ENCODE results near the gene DTNB. TPM values are rescaled to one million over a fixed set of nuclear protein-coding genes. Genes with fewer than 3 reads are reported as not detected.

DTNB gene
- total RNA-seq, 4 donors from 2014 or later = 0.70 to 23.1 (median 6.1) TPM

DNA sequence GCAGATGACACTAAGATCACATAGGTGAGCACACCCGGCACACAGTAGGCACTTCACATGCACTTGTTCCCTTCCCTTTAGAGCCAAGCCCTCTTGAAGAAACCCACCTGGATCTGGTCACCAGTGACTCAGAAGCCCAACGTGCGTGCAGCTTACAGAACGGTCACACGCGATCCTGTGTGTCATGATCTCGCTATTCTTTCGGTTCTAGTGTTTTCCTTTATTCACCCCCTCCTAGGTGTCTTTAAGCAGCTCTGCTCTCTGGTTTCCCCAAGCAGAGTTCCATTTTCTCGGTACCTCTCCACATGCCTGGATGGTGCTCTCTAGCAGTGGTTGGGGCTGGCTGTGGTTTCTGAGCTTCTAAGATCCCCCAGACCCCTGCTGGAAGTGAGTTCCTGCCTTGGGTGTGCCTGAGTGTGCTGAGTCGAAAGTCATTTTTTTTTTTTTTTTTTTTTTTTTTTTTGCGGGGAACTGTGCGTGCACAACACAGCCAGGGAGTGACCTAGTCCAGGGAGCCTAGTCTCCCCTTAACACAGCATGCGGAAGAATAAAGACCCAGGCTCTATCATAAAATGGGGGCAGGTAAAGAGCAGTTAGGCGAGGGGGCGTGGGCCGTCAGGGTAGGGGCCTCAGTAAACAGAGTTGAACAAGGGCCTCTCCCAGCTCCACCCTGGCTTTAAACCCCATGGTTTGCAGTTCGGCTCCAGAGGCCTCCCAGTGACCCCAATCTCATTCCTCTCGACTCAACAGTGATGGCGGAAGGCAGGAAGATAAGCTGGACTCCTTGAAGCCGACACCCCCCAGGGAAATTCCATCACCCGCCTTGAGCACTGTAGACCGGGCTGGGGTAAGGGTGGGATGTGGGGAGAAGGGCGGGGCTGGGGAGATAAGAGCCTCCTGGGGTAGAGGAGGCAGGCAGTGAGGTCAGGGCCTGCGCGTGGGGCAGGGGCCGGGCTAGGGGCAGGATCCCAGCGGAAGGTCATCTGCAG, 301.8 kb downstream of the DTNB start:
- Histone ChIP-seq H3K4me3 (no peak overlapping the region), H3K36me3 (no peaks in the 10 kb centered on the region), H3K27me3 (no peaks in the 10 kb centered on the region), H3K4me1 (peaks cover 0 to 8% (median 2%) of the 10 kb centered on the region in 4 donors), H3K27ac (no peak overlapping the region), H3K9me3 (no peaks in the 10 kb centered on the region)
- TF ChIP-seq POLR2A (IDR thresholded peaks at IDR 0.05) = no peak
- TF ChIP-seq, protein P1, sequence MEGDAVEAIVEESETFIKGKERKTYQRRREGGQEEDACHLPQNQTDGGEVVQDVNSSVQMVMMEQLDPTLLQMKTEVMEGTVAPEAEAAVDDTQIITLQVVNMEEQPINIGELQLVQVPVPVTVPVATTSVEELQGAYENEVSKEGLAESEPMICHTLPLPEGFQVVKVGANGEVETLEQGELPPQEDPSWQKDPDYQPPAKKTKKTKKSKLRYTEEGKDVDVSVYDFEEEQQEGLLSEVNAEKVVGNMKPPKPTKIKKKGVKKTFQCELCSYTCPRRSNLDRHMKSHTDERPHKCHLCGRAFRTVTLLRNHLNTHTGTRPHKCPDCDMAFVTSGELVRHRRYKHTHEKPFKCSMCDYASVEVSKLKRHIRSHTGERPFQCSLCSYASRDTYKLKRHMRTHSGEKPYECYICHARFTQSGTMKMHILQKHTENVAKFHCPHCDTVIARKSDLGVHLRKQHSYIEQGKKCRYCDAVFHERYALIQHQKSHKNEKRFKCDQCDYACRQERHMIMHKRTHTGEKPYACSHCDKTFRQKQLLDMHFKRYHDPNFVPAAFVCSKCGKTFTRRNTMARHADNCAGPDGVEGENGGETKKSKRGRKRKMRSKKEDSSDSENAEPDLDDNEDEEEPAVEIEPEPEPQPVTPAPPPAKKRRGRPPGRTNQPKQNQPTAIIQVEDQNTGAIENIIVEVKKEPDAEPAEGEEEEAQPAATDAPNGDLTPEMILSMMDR (IDR thresholded peaks at IDR 0.05) = no peak
- peak in 2 of 3 donors; percentile 7 to 40 for DNase-seq

DNA sequence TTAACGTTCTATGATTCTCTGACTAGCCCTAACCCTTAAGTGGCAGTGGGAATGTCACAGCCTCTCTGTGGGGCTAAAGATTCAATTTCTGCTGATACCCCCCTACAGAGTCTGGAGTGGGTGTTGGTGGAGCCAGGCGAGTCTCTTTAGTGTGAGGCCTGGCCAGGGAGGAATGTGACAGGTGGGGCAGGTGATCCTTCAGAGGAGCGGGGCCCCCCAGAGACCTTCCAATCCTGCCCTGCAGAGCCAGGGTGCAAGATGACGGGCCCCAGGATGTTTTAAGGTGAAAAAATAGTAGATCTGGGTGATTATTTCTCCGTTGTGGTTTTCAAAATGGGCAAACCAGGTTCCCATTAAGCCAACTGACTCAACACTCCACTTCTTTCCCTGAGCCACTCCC, 303.5 kb downstream of the DTNB start:
- no peak for TF ChIP-seq POLR2A (IDR thresholded peaks at IDR 0.05)
- TF ChIP-seq, protein P1 (IDR thresholded peaks at IDR 0.05) = no peak
- Histone ChIP-seq H3K9me3 (no peaks in the 10 kb centered on the region), H3K36me3 (no peaks in the 10 kb centered on the region), H3K4me3 (no peak overlapping the region), H3K27me3 (no peaks in the 10 kb centered on the region), H3K27ac (no peak overlapping the region), H3K4me1 (peaks cover 0 to 5% (median 0%) of the 10 kb centered on the region in 4 donors)
- peak in 1 of 3 donors; percentile 9 for DNase-seq

DNA sequence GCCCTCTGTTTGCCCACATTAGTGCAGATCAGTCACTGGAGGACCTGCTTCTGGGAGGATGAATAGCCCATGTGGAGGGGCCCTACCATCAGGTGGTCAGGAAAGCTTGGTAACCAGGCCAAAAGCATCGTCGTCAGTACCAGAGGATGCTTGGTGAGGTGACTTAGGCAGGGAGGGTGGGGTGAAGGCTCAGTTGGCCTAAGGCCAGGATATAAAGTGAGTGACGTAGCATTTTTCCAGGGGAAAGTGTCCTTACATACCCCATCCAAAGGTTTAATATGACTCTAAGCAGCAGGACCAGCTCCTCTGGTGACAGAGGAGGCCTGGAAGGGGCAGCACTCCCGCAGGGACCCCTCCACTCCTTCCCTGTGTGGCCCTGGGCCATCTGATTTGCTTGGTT, 303.9 kb downstream of the DTNB start:
- no peak overlapping the region for H3K27ac ChIP-seq
- no peaks in the 10 kb centered on the region for H3K9me3 ChIP-seq
- H3K27me3 ChIP-seq = no peaks in the 10 kb centered on the region
- peaks cover 0 to 5% (median 0%) of the 10 kb centered on the region in 4 donors for H3K4me1 ChIP-seq
- DNase-seq = peak in 1 of 3 donors; percentile 19
- H3K4me3 ChIP-seq = no peak overlapping the region
- H3K36me3 ChIP-seq = no peaks in the 10 kb centered on the region
- TF ChIP-seq, protein P1 (IDR thresholded peaks at IDR 0.05) = no peak
- TF ChIP-seq POLR2A (IDR thresholded peaks at IDR 0.05) = no peak

GRCh38 chr2:25368660-25369059, 304.7 kb downstream of the DTNB start:
- Histone ChIP-seq H3K27me3 (no peaks in the 10 kb centered on the region), H3K36me3 (no peaks in the 10 kb centered on the region), H3K4me1 (peaks cover 0 to 4% (median 0%) of the 10 kb centered on the region in 4 donors), H3K4me3 (no peak overlapping the region), H3K27ac (no peak overlapping the region), H3K9me3 (no peaks in the 10 kb centered on the region)
- TF ChIP-seq POLR2A (IDR thresholded peaks at IDR 0.05) = no peak
- TF ChIP-seq, protein P1 (IDR thresholded peaks at IDR 0.05) = no peak
- DNase-seq = no peak

DNA sequence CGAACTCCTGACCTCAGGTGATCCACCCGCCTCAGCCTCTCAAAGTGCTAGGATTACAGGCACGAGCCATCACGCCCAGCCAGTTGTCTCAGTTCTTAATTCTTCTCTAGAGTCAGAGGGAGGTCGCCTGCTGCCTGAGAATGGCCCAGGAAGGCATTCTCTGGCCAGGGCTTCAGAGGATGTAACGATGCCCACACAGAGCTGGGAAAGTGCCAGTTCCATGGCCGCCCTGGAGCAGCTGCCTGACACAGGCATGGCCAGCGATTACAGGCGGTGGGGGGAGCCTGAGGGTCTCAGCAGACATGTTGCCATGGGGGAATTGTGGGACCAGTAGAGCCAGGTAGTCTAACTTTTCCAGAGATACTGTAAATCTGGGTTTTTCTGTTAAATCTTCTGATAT, 306.1 kb downstream of the DTNB start:
- Histone ChIP-seq H3K36me3 (no peaks in the 10 kb centered on the region), H3K4me3 (no peak overlapping the region), H3K9me3 (no peaks in the 10 kb centered on the region), H3K4me1 (peaks cover 0 to 4% (median 0%) of the 10 kb centered on the region in 4 donors), H3K27ac (no peak overlapping the region), H3K27me3 (no peaks in the 10 kb centered on the region)
- TF ChIP-seq, protein P1 (IDR thresholded peaks at IDR 0.05) = no peak
- TF ChIP-seq POLR2A (IDR thresholded peaks at IDR 0.05) = no peak
- DNase-seq = no peak

All from Peyer's patch (tissue), 4 donors.